ENCODE results near the gene ARHGAP23. TPM values are rescaled to one million over a fixed set of nuclear protein-coding genes. Genes with fewer than 3 reads are reported as not detected.
"Not testable (repeated sequence)": the region's sequence is repeated elsewhere in the genome, so short reads cannot be mapped to it uniquely, and the experiment has no call there.

Gene ARHGAP23
- total RNA-seq, 1 experiment from 2014 or later = 40.0 TPM

DNA sequence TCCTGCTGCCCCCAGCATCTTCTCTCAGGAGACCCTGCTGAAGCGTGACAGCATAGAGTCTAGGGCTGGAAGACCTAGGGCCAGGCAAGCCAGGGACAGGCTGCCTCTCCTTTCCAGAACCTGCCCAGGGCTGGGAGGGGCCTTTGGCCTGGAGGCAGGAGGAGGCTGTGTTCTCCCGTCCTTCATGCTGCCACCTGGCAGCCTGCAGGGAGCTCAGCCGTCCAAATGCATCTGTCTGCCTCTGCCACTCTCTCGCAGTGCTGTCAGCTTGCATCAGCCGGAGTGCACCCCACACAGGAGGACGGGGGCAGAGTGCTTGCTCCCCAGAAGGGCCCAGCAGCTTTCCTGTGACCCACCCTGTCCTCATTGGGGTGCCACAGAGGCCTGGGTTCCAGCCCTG lies 31.3 kb downstream of the ARHGAP23 start:
- no peak for DNase-seq (ENCODE audit: low read depth)

DNA sequence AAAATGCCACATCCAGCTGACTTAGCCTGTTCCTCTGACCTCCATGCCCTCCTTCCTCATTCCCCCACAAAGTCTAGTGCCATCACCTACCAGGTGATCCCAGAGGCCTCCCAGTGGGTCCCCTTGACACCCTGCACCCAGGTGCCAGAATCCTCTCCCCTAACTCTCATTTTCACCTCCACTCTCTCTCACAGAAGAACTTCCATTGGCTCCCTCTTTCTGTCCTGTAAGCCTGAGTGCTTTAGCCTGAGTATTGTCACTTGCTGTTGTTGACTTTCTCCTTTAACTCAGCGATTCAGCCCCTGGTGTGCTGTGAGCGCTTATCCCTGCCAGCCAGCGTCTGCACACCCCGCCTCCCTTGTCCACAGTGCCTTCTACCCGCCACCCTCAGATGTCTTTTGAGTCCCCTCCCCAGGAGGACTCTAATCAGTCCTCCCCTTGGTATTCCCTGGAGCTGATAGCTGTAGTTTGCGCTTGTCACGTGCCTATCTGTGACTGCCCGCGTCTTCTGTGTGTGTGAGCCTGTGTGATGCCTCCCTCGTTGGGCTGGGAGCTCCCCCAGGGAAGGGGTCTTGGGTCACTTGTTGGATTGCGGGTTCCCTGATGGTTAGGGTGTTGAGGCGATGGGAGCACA lies 31.9 kb downstream of the ARHGAP23 start:
- no peak for DNase-seq (ENCODE audit: low read depth)

DNA sequence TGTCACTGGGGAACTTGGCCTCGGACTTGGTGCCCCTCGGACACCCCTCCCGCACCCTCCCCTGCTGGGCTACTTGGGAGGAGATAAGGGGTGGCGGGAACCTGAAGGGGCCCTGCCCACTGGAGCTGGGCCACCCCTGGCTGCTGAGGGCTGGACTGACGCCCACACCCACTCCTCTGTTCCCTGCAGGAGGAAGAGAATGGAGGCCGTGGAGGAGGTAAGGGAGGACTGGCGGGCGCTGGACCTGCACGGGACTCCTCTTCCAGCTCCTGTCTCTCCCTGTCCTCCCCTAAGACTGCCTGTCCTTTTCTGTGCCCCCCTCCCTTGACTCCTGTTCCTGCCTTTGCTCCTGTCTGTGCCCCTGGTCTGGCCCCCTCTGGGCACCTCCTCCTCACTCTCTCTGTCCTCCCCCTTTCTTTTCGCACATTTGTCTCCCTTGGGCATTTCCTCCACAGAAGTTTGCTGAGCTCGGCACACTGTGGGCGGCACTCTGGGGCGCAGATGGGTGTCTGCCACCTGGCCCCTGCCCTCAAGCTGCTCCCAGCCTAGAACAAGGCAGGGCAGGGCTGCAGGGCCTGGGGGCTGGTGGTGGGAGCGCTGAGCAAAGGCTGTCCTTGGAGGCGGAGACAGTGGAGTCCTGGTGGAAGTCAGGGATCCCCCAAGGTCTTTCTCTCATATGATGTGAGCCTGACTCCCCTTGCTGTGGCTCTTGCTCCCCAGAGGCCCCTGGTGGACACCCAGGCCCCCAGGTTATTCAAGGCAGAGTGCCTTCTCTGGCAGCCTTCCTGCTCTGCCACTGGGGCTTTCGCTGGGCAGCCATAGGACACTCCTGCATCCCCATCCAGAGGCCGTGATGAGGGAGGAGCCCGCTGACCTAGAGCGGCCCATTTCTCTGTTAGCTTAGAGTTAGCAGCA lies 32.7 kb downstream of the ARHGAP23 start:
- no peak for DNase-seq (ENCODE audit: low read depth)

DNA sequence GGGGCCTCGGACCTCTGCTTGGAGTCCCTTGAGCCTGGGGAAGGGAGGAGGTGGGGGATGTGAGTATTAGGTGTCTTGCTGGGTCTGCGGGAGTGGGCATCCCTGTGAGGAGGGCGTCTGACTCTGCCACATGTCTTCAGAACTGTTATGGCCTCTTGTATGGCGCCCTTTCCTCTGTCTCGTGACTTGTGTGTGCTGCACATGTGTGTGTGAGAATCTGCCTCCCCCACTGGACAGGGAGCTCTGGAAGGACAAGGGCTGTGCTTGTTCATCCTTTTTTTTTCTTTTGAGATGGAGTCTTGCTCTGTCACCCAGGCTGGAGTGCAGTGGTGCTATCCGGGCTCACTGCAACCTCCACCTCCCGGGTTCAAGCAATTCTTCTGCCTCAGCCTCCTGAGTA lies 33.4 kb downstream of the ARHGAP23 start:
- DNase-seq (ENCODE audit: low read depth) = no peak

DNA sequence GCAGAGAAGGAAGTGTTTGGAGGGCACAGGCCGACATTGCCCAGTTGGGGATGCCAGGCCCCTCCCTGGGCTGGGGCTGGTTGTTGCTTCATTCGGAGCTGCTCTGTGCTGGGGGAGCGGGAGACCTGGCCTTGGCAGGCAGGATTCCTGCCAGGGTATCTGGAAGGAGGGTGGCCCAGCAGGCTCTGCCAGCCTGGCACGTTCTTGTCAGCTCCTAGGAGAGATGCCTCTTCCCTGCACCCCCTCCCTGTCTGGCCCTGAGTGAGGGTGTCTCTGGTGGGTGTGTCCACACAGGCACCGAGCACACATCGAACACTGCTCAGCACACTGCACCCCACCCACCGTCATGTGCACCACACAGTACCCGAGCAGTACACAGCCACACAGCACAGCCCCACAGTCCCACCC lies 35.2 kb downstream of the ARHGAP23 start:
- DNase-seq (ENCODE audit: low read depth) = no peak

DNA sequence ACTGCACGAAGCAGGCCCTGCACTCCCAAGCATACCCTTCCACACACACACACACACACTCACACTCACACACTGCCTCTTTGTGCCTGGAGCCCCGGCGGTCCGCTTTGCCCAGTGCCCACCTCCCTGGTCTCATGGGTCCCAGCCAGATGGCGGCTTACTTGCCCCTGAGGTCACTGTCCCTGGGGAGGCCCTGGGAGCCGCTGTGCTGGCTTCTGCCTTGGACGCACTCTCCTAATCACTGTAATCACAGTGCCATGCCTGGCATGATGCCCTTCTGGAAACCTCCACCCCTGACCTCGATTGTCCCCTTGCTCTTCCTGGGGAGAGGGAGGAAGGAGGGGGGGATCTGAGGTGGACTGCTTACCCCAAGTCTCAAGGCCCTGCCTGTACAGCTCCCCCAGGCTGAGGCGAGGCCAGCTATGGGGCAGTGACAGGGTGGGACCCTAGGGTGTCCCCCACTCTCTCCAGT lies 36.0 kb downstream of the ARHGAP23 start:
- no peak for DNase-seq (ENCODE audit: low read depth)

DNA sequence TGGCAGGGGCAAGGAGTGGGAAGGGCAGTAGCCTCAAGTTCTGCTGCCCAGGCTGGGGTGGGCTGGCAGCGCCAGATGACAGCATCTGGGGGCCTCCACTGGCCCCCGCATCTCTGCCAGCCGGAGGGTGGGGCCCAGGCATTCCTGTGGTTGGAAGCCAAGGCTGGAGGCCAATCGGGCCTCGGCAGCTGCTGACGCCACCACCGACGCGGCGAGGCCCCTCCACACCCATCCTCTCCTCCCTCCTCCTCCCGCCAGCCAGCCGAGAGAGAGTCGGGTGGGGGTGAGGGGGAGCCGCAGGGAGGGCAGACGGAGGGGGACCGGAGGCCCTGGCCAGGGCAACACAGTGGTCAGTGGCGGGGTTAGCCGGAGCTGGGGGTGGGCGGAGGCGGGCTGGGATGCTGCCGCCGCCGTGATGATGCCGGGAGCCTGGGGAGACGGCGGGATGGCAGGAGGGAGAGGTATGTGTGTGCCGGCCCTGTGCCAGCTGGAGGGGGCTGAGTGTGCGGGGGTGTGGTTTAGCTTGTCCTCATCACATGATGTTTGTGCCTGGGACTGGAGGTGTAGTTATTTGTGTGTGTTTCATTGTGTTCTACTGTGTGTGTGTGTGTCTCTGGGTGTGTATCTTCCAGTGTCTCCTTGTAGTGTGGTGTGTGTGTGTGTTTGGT lies 36.6 kb downstream of the ARHGAP23 start:
- peak; percentile 89 for DNase-seq (ENCODE audit: low read depth)

DNA sequence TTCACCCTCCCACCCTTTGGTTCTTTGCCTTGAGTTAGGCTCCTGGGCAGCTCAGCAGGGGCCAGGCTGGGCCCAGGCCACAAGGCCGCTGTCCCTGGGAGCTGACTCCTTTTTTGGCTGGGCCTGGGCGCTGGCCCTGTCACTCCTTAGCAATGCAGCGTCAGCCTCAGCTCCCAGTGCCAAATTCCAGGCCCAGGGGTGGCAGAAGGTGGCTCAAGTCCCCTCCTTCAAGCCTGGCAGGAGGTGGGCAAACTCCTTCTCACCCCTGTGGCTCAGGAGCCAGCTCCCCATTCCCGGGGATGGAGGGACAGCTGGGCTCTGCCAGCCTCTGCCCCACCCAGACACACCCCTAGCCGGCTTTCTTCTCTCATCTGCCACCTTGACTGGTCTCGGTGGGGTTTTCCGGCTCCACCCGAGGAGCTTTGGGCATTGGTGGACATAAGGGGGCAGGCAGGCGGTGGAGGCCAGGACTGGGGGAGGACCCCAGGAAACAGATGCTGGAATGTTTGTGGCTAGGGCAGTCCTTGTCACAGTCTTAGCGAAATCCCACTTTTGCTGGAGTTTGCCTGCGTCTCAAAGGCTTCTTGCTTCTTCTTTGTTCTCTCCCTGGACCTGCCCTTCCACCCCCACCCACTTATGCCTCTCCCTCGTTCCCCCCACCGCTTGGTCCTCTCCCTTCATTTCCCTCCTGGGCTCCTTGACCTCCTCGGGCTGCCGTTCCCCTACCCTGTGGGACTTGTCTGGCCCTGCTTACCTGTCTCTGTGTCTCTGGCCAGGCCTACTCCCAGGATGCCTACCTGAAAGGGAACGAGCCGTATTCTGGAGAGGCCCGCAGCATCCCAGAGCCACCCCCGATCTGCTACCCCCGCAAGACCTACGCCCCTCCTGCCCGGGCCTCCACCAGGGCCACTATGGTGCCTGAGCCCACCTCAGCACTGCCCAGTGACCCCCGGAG lies 37.4 kb downstream of the ARHGAP23 start:
- DNase-seq (ENCODE audit: low read depth) = no peak

DNA sequence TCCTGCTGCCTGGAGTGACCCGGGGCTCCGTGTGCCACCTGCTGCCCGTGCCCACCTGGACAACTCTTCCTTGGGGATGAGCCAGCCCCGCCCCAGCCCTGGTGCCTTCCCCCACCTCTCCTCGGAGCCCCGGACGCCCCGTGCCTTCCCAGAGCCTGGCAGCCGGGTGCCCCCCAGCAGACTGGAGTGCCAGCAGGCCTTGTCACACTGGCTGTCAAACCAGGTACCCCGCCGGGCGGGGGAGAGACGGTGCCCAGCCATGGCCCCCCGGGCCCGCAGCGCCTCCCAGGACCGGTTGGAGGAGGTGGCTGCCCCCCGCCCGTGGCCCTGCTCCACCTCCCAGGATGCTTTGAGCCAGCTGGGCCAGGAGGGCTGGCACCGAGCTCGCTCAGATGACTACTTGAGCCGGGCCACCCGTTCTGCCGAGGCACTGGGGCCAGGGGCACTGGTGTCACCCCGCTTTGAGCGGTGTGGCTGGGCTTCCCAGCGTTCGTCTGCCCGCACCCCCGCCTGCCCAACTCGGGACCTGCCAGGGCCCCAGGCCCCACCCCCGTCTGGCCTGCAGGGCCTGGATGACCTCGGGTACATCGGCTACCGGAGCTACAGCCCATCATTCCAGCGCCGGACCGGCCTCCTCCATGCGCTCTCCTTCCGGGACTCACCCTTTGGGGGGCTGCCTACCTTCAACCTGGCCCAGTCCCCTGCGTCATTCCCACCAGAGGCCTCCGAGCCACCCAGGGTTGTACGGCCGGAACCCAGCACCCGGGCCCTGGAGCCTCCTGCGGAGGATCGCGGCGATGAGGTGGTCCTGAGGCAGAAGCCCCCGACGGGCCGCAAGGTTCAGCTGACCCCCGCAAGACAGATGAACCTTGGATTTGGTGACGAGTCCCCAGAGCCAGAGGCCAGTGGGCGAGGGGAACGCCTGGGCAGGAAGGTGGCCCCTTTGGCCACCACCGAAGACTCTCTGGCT lies 38.4 kb downstream of the ARHGAP23 start:
- no peak for DNase-seq (ENCODE audit: low read depth)

DNA sequence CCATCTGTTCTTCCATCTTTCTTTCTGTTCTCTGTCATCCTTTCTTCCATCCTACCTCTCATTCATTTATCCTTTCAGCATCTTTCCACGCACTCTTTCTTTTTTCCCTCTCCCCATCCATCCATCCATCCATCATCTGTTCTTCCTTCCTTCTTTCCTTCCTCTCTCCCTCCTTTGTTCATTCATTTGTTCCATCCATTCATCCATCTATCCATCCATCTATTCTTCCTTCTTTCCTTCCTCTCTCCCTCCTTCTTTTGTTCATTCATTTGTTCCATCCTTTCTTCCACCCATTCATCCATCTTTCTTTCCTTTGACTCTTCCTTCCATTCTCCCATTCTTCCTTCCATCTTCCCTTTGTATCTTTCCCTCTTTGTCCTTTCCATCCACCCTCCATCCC lies 39.2 kb downstream of the ARHGAP23 start:
- DNase-seq (ENCODE audit: low read depth) = no peak

DNA sequence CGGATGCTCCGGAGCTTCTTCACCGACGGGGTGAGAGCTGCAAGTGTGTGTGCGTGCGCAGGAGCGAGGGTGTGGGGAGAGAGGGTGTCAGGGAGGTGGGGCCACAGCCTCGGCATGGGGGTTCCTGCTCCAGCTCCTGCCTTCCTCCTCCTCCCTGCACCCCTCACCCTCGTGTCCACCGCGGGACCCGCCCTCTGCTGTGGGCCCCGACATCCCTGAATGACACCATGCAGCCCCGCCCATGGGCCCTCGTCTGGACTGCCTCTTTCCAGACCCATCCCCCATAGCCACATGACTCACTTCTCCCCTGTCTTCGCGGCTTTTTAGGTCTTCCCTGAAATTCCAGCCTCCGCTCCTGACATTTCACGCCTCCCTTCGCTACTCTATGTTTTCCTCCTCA lies 41.6 kb downstream of the ARHGAP23 start:
- DNase-seq (ENCODE audit: low read depth) = no peak

DNA sequence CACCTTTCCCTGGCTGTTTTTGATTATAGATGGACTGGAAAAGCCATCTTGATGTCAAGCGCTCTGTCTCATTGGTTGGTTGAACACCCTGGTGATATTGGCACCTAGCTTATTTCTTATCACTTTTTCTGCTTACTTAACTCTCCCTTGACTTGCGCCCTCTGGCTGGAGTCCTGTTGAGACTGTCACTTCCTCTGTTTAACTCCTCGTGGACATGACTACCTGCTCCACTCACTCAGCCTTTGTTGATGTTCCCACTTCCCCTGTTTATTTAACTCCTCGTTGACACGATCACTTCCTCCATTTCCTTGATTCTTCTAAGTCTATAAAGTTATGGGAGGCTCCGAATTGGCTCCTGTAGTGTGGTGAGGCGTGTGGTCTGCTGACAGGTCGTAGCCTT lies 43.0 kb downstream of the ARHGAP23 start:
- peak; percentile 57 for DNase-seq (ENCODE audit: low read depth)

DNA sequence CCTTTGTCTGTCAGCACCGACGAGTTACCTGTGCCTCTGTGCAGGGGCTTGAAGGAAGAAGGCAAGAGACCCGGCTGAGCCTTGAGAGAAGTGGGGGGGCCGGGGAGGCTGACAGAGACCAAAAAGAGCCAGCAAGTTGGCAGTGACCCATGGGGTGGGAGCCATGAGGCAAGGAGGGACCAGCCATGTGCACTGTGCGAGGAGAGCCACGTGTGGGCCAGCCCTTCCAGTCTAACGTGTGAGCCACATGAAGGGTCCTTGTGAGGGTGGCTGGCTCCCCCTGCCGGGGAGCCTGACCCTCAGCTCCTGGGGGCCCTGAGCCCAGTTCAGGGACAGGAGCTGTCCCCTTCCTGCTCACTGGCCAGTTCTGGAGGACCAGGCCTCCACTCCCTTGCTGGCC lies 46.4 kb downstream of the ARHGAP23 start:
- peak; percentile 37 for DNase-seq (ENCODE audit: low read depth)

DNA sequence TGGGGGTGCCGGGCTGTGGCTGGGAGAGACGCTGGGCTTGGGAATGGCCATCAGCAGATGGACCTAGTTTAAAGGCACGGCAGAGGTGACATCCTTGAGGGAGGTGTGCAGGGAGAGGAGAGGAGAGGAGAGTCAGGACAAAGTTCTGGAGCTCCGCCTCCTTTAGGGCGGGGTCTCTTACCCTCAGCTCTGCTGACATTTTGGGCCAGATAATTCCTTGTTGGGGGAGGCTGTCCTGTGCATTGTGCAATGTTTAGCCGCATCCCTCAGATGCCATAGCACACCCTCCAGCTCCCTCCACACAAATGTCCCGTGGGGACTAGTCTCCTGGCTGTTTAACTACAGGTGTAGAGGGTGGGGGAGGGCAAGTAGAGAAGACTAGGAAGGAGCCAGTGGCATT lies 48.3 kb downstream of the ARHGAP23 start:
- DNase-seq (ENCODE audit: low read depth) = no peak

DNA sequence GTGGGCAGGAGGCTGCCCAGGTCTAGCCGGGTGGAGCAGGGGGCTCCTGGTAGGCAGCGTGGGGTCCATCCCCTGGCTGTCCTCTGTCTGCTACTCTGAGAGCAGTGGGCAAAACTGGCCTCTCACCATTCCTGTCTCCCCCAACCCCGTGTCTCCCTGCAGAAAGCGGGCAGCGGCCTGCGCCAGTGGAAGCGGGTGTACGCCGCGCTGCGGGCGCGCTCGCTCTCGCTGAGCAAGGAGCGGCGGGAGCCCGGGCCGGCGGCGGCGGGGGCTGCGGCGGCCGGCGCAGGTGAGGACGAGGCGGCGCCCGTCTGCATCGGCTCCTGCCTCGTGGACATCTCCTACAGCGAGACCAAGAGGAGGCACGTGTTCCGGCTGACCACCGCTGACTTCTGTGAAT lies 49.2 kb downstream of the ARHGAP23 start:
- not testable (repeated sequence) for DNase-seq (ENCODE audit: low read depth)

DNA sequence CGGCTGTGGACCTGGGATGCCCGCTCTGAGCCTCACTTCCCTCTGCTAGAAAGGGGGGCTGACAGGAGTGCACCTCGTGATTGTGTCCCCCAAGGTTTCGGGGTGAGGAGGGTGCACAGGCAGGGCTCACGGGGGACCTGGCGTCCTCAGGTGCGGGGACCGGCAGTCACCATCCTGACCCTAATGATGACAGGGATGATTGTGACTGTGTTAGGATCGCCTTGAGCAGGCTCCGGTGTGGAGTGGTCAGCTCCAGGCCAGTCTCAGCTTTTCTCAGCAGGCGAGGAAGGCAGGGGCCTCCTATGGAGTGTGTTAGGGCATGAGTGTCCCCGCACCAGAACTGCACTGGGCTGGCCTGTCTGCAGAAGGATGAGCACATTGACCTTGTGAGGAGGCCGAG lies 49.7 kb downstream of the ARHGAP23 start:
- DNase-seq (ENCODE audit: low read depth) = not testable (repeated sequence)

DNA sequence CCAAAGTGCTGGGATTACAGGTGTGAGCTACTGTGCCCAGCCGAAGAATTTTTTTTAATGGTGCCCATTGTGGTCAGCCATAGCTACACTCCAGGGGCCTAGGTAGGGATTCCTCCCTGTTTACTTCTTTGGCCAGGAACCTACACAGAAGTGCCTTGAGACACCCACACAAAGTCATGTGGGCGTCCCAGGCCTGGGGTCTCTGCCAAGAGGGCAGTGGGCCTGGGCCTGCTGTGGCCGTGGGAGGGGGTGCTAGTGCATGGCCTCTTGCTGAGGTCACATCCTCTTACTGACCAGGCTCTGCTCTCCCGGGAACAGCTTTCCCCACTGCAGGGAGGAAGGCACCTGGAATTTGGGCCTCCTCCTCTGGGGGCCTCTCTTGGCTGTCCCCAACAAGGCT lies 50.4 kb downstream of the ARHGAP23 start:
- not testable (repeated sequence) for DNase-seq (ENCODE audit: low read depth)

DNA sequence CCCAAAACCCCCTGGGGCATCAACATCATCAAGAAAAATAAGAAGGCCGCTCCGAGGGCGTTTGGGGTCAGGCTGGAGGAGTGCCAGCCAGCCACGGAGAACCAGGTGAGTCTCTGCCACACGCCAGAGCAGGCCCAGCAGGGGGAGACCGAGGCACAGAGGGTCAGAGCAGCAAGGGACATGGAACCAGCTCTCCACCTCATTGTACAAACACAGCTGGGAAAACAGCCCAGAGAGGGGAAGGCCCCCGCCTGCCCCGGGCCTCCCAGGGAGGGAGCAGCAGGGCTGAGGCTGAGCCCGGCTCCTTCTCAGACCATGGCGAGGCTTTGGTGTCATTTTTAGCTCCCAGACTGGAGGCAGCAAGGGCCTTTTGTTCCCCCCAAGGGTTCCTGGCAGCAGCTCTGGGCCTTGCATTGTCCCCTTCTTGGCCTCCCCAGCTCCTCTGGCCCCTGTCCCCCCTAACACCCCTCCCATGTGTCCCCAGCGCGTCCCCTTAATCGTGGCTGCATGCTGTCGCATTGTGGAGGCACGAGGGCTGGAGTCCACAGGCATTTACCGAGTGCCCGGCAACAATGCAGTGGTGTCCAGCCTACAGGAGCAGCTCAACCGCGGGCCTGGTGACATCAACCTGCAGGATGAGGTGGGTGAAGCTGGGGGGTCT lies 53.9 kb downstream of the ARHGAP23 start:
- not testable (repeated sequence) for DNase-seq (ENCODE audit: low read depth)

DNA sequence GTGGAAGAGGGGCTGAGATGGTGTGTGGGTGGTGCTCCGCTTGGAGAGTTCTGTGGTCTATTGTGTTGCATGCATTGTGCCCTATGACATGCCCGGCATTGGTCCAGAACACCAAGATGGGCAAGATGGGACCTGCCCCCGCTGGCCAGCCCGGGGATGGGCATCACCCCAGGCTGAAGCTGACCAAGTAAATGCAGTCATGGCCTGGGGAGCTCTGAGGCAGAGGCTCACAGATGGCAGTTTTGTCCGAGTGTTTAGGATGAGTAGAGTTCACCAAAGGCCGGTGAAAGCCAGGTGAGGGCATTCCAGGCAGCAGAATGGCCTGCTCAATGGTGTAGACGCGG lies 54.4 kb downstream of the ARHGAP23 start:
- DNase-seq (ENCODE audit: low read depth) = not testable (repeated sequence)

All from HT1080 (cell line).